Measurements from ENCODE around the gene ANKRD40. TPM values are rescaled to one million over a fixed set of nuclear protein-coding genes. Genes with fewer than 3 reads are reported as not detected.

ANKRD40 gene
- total and polyA plus RNA-seq, 9 of the 15 experiments (the other 6 are each of a cell fraction or from before 2014, with no cell fraction given), result 9.0 to 28.9 (median 27.7) TPM

GRCh38 chr17:50672831-50673551, 34.7 kb downstream of the ANKRD40 start:
- Histone ChIP-seq H3K4me1 (replicated peaks in 1 of 2; ENCODE audit: control insufficient read depth in 2 of 2, insufficient read depth in 2 of 2, low read length in 2 of 2) (peaks cover 0 to 16% of the 10 kb centered on the region in 2 experiments; a peak in 3 of 5 replicates), H3K9me1 (ENCODE audit: control insufficient read depth, insufficient read depth, low read length) (no peaks in the 10 kb centered on the region), H3K27ac (ENCODE audit: extremely low read depth, low read depth, low read length) (no peak overlapping the region), H3K4me2 (ENCODE audit: insufficient read depth, low read length) (no peak overlapping the region), H4K20me1 (replicated peaks; ENCODE audit: control insufficient read depth, insufficient read depth, low read length) (no peaks in the 10 kb centered on the region), H3K9ac (ENCODE audit: insufficient read depth in 1 of 2, low read depth in 2 of 2, low read length in 2 of 2) (no peak overlapping the region), H2AFZ (ENCODE audit: low read depth, low read length) (no peak overlapping the region), H3K79me2 (ENCODE audit: control insufficient read depth, insufficient read depth, low read length) (no peaks in the 10 kb centered on the region), H3K9me3 (replicated peaks; ENCODE audit: control insufficient read depth, insufficient read depth, low read depth, low read length) (no peaks in the 10 kb centered on the region), H3K4me3 (no peak overlapping the region), H3K27me3 (ENCODE audit: control insufficient read depth in 2 of 2, insufficient read depth in 2 of 2, low read length in 2 of 2) (peaks cover 1 to 37% of the 10 kb centered on the region in 2 experiments; a peak in 2 of 5 replicates), H3K36me3 (ENCODE audit: control insufficient read depth, insufficient read depth, low read length) (no peaks in the 10 kb centered on the region)
- no TSS peak for BruUV-seq (replicated peaks)
- FAIRE-seq, result no peak
- DNase-seq (ENCODE audit: extremely low read depth in 1 of 4, low spot score in 3 of 4), result no peak
- WGBS (ENCODE audit: insufficient coverage, low coverage, missing lambda C conversion rate), result 48% methylated on average over 20 of the region's 20 CpGs
- ChIA-PET CTCF (ENCODE audit: low intra/inter-chr PET ratio) (no interaction called here), POLR2A (interaction anchor here (0.6 to 1.0 kb wide), 3 partner anchors 11 to 125 kb away, joined by 3 to 4 read pairs (median 3); no protein-coding TSS in a partner anchor)
- intact Hi-C loops (cut with micrococcal nuclease), result no loop called here
- ATAC-seq, result no peak
- in situ Hi-C loops (cut with MboI), result no loop called here
- TF ChIP-seq SMC3 (conservative IDR thresholded peaks at IDR 0.05; ENCODE audit: insufficient read depth, low read depth, low read length), result no peak
- TF ChIP-seq PHTF2 (CRISPR knock-in tag; IDR thresholded peaks at IDR 0.05), result no peak
- TF ChIP-seq PTRF (tag; IDR thresholded peaks at IDR 0.05), result no peak
- TF ChIP-seq PTTG1 (tag; IDR thresholded peaks at IDR 0.05; ENCODE audit: low read depth), result no peak
- no peak for TF ChIP-seq HDAC2 (IDR thresholded peaks at IDR 0.05)
- no peak for TF ChIP-seq KAT7 (CRISPR knock-in tag; IDR thresholded peaks at IDR 0.05; ENCODE audit: borderline replicate concordance)
- TF ChIP-seq ZBTB33 (CRISPR knock-in tag; IDR thresholded peaks at IDR 0.05), result no peak
- TF ChIP-seq ZNF507 (tag; conservative IDR thresholded peaks at IDR 0.05), result no peak
- no peak for TF ChIP-seq PURB (CRISPR knock-in tag; IDR thresholded peaks at IDR 0.05; ENCODE audit: low read depth)
- no peak for TF ChIP-seq CC2D1A (IDR thresholded peaks at IDR 0.05)
- TF ChIP-seq ZNF518B (CRISPR knock-in tag; IDR thresholded peaks at IDR 0.05), result no peak
- TF ChIP-seq RNF2 (IDR thresholded peaks at IDR 0.05), result no peak
- TF ChIP-seq POLR2H (tag; IDR thresholded peaks at IDR 0.05; ENCODE audit: low read depth), result no peak
- TF ChIP-seq GABPB2 (CRISPR knock-in tag; conservative IDR thresholded peaks at IDR 0.05), result no peak
- TF ChIP-seq TAF15 (IDR thresholded peaks at IDR 0.05; ENCODE audit: low read depth, low read length), result no peak
- TF ChIP-seq SAFB2 (IDR thresholded peaks at IDR 0.05; ENCODE audit: borderline replicate concordance, low read depth, low read length, severe bottlenecking), result no peak
